HepG2 (cell line): Measurements from ENCODE around the gene GNAI2. TPM values are rescaled to one million over a fixed set of nuclear protein-coding genes. Genes with fewer than 3 reads are reported as not detected.

ENCODE experiments used
- ARID4A ChIP-seq: sonication (generic); formaldehyde crosslinking; IDR thresholded peaks from 2 replicates; pipeline ENCODE4 v1.5.0; 2020; ENCODE audit warnings: mild to moderate bottlenecking, missing genetic modification reagents, borderline replicate concordance
- CBFB ChIP-seq: sonication (generic); formaldehyde crosslinking; IDR thresholded peaks from 2 replicates; pipeline ENCODE4 v1.4.0; 2020; ENCODE audit warnings: missing genetic modification reagents
- DPF2 ChIP-seq: sonication (generic); formaldehyde crosslinking; IDR thresholded peaks from 2 replicates; pipeline ENCODE4 v1.4.0; 2020; ENCODE audit warnings: mild to moderate bottlenecking, low read depth, missing genetic modification reagents, borderline replicate concordance
- ETV5 ChIP-seq: IDR thresholded peaks from 2 replicates; pipeline ENCODE4 v1.6.1; 2018; ENCODE audit warnings: missing biosample characterization, missing genetic modification reagents, inconsistent platforms, borderline replicate concordance
- FLYWCH1 ChIP-seq: sonication (generic); formaldehyde crosslinking; IDR thresholded peaks from 2 replicates; pipeline ENCODE4 v1.8.1; 2023; ENCODE audit warnings: mild to moderate bottlenecking, missing genetic modification reagents
- FOXJ3 ChIP-seq: sonication (generic); formaldehyde crosslinking; IDR thresholded peaks from 2 replicates; pipeline ENCODE4 v1.4.0; 2020; ENCODE audit warnings: missing genetic modification reagents, mild to moderate bottlenecking, borderline replicate concordance
- HIVEP1 ChIP-seq: sonication (generic); formaldehyde crosslinking; IDR thresholded peaks from 2 replicates; pipeline ENCODE4 v1.4.0; 2020; ENCODE audit warnings: mild to moderate bottlenecking, missing genetic modification reagents
- HOXA9 ChIP-seq: sonication (generic); formaldehyde crosslinking; IDR thresholded peaks from 2 replicates; pipeline ENCODE4 v1.8.1; 2022; ENCODE audit warnings: missing genetic modification reagents, mild to moderate bottlenecking, moderate library complexity, borderline replicate concordance
- KAT8 ChIP-seq: IDR thresholded peaks from 2 replicates; pipeline ENCODE4 v1.6.1; 2016; ENCODE audit warnings: missing genetic modification reagents, missing compliant biosample characterization
- KLF12 ChIP-seq: sonication (generic); formaldehyde crosslinking; IDR thresholded peaks from 2 replicates; pipeline ENCODE4 v1.4.0; 2020; ENCODE audit warnings: missing genetic modification reagents, borderline replicate concordance
- MEIS1 ChIP-seq: sonication (generic); formaldehyde crosslinking; IDR thresholded peaks from 2 replicates; pipeline ENCODE4 v1.9.0; 2021; ENCODE audit warnings: mild to moderate bottlenecking, missing genetic modification reagents, moderate library complexity, borderline replicate concordance
- MIXL1 ChIP-seq: IDR thresholded peaks from 2 replicates; pipeline ENCODE4 v1.6.1; 2016
- PHB2 ChIP-seq: fragments of 450-650 bp; IDR thresholded peaks from 2 replicates; pipeline ENCODE4 v1.6.1; 2018; ENCODE audit not compliant: partially characterized antibody
- PPARG ChIP-seq: conservative IDR thresholded peaks from 2 replicates; pipeline ENCODE4 v1.6.1; 2016; ENCODE audit warnings: missing biosample characterization, missing genetic modification reagents
- RCOR2 ChIP-seq: IDR thresholded peaks from 2 replicates; pipeline ENCODE4 v1.6.1; 2016; ENCODE audit warnings: missing biosample characterization, missing genetic modification reagents
- SMC3 ChIP-seq: IDR thresholded peaks from 2 replicates; pipeline ENCODE4 v1.6.1; 2011; ENCODE audit warnings: low read length, improper control_type of control experiment
- SNAI1 ChIP-seq: sonication (generic); formaldehyde crosslinking; IDR thresholded peaks from 2 replicates; pipeline ENCODE4 v1.5.0; 2020; ENCODE audit warnings: mild to moderate bottlenecking, missing genetic modification reagents, borderline replicate concordance
- ZNF234 ChIP-seq: sonication (generic); formaldehyde crosslinking; conservative IDR thresholded peaks from 2 replicates; pipeline ENCODE4 v1.5.1; 2020; ENCODE audit warnings: mild to moderate bottlenecking, missing genetic modification reagents
- ZNF317 ChIP-seq: sonication (generic); formaldehyde crosslinking; IDR thresholded peaks from 2 replicates; pipeline ENCODE4 v1.5.0; 2020; ENCODE audit warnings: mild to moderate bottlenecking, missing genetic modification reagents
- ZNF503 ChIP-seq: sonication (generic); formaldehyde crosslinking; IDR thresholded peaks from 2 replicates; pipeline ENCODE4 v1.4.0; 2020; ENCODE audit warnings: missing genetic modification reagents
- polyA plus RNA-seq, 8 experiments: library from polyadenylated mRNA; depleted of rRNA in 3 of 8; stranded (reverse) in 7 of 8; unstranded in 1 of 8; fragments of >200 nt; fragmentation: Illumina TruSeq in 4 of 8; extraction: Trizol in 4 of 8; gene quantifications; 2 replicates each; pipeline versions ENCODE4 v1.2.1 to v1.2.3, GENCODE V29; 2011 to 2016; ENCODE audit warnings: low read depth in 4 of 8, missing spikeins in 1 of 8, mixed read lengths in 1 of 8; ENCODE audit not compliant: insufficient read depth in 1 of 8
- total RNA-seq, 5 experiments: library from RNA; depleted of rRNA; stranded (reverse); fragments of >200 nt; fragmentation: Illumina TruSeq; extraction: Trizol; gene quantifications; 2 replicates each; pipeline ENCODE4 v1.2.3, GENCODE V29; 2016; ENCODE audit warnings: low read depth in 1 of 5
- TF ChIP-seq, protein P1 (sequence below): sonication (generic); formaldehyde crosslinking; IDR thresholded peaks from 2 replicates; pipeline ENCODE4 v1.8.0; 2022; ENCODE audit warnings: mild to moderate bottlenecking, missing genetic modification reagents, moderate library complexity
- TF ChIP-seq, protein P2 (sequence below), 2 experiments: fragments of 450-650 bp in 1 of 2; sonication (generic) in 1 of 2; formaldehyde crosslinking; IDR thresholded peaks; 2 replicates each; pipeline versions ENCODE4 v1.5.0 to v1.8.0; 2020 to 2022; ENCODE audit warnings: mild to moderate bottlenecking in 1 of 2, missing genetic modification reagents in 1 of 2

GNAI2 gene
- total and polyA plus RNA-seq, 2 of the 13 experiments (the other 11 are each of a cell fraction or from before 2014, with no cell fraction given): 51.1 to 66.2 TPM

- TF ChIP-seq HIVEP1 (CRISPR knock-in tag) (peak; percentile 100), PHB2 (no peak), ZNF317 (CRISPR knock-in tag) (peak; percentile 74; the same call in 1 of the 2 replicates), MEIS1 (CRISPR knock-in tag) (peak; percentile 89), HOXA9 (peak; percentile 52; the same call in 1 of the 2 replicates), MIXL1 (CRISPR knock-in tag) (peak; percentile 78), DPF2 (CRISPR knock-in tag) (peak; percentile 95; the same call in 1 of the 2 replicates), FLYWCH1 (CRISPR knock-in tag) (no peak), KAT8 (CRISPR knock-in tag) (peak; percentile 82), ZNF503 (CRISPR knock-in tag) (peak; percentile 97), RCOR2 (CRISPR knock-in tag) (peak; percentile 84), ARID4A (CRISPR knock-in tag) (peak; percentile 85), KLF12 (CRISPR knock-in tag) (peak; percentile 79), CBFB (CRISPR knock-in tag) (0 out of 2 replicates have a peak, but pooled peaks have one; percentile 45), FOXJ3 (CRISPR knock-in tag) (peak; percentile 56), SMC3 (no peak), ETV5 (CRISPR knock-in tag) (peak; percentile 77; the same call in 1 of the 2 replicates), ZNF234 (CRISPR knock-in tag) (no peak), SNAI1 (CRISPR knock-in tag) (peak; percentile 71; the same call in 1 of the 2 replicates), PPARG (CRISPR knock-in tag) (peak; percentile 95)
- TF ChIP-seq, protein P1, sequence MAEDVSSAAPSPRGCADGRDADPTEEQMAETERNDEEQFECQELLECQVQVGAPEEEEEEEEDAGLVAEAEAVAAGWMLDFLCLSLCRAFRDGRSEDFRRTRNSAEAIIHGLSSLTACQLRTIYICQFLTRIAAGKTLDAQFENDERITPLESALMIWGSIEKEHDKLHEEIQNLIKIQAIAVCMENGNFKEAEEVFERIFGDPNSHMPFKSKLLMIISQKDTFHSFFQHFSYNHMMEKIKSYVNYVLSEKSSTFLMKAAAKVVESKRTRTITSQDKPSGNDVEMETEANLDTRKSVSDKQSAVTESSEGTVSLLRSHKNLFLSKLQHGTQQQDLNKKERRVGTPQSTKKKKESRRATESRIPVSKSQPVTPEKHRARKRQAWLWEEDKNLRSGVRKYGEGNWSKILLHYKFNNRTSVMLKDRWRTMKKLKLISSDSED (CRISPR knock-in tag): no peak
- TF ChIP-seq, protein P2, sequence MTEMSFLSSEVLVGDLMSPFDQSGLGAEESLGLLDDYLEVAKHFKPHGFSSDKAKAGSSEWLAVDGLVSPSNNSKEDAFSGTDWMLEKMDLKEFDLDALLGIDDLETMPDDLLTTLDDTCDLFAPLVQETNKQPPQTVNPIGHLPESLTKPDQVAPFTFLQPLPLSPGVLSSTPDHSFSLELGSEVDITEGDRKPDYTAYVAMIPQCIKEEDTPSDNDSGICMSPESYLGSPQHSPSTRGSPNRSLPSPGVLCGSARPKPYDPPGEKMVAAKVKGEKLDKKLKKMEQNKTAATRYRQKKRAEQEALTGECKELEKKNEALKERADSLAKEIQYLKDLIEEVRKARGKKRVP (CRISPR knock-in tag; IDR thresholded peaks at IDR 0.05): peak in 1 of 2 experiments; percentile 80; a peak in 2 of 4 replicates
These were observed 27.2 kb upstream of the GNAI2 start (continued) for GRCh38 chr3:50208677-50209344.
